Camera-type eye (tissue), 1 donor: ENCODE results near the gene CCDC82. TPM values are rescaled to one million over a fixed set of nuclear protein-coding genes. Genes with fewer than 3 reads are reported as not detected.

Source experiments
- total RNA-seq: library from RNA; depleted of rRNA; stranded (reverse); fragments of >200 nt; gene quantifications from one replicate; pipeline ENCODE4 v1.2.3, GENCODE V29; 2014

The CCDC82 gene
- 85.0 TPM for total RNA-seq

GRCh38 chr11:96389720-96390487 is at the start of gene CCDC82, which contains the start of gene JRKL:
Gene CCDC82, minus strand, starts transcription at chr11:96389912. Its CDS starts 5,165 bp downstream, at chr11:96384747.
Gene JRKL, plus strand, starts transcription at chr11:96390013. Its CDS starts 637 bp downstream, at chr11:96390650.

GRCh38 chr11:96342961-96343711 is 46.6 kb downstream of the CCDC82 start, which contains the start of gene MAML2:
Gene MAML2, minus strand, starts transcription at chr11:96343195. Its CDS starts 1,300 bp downstream, at chr11:96341895.

Other genes with a start within 250 kb of the CCDC82 start
- 33.3 TPM for gene MAML2, start 46.7 kb downstream of the CCDC82 start, total RNA-seq
- gene JRKL, start 101 bp upstream of the CCDC82 start, total RNA-seq = 18.6 TPM